NCI-H2081 treated with DMSO at 0.1 percent for 48 hours (cell line): ENCODE measurements around the gene SESN2.

Experiments
- DNase-seq: peaks from one replicate; lab custom pipeline; 2025; lab: John Stamatoyannopoulos, UW

The SESN2 gene

GRCh38 chr1:28329395-28330153 lies 70.3 kb downstream of the SESN2 start:
- no peak for DNase-seq
